Activated CD8-positive, alpha-beta memory T cell treated with anti-CD3 and anti-CD28 coated beads, Interleukin-2, amount 50 U/mL, for 48 hours (primary cell): ENCODE results near the gene SHISAL1.
"Not testable (repeated sequence)": the region's sequence is repeated elsewhere in the genome, so short reads cannot be mapped to it uniquely, and the experiment has no call there.

Source experiments
- DNase-seq: peaks from one replicate; pipeline ENCODE4 v3.0.0-alpha.2; 2020

The SHISAL1 gene

DNA sequence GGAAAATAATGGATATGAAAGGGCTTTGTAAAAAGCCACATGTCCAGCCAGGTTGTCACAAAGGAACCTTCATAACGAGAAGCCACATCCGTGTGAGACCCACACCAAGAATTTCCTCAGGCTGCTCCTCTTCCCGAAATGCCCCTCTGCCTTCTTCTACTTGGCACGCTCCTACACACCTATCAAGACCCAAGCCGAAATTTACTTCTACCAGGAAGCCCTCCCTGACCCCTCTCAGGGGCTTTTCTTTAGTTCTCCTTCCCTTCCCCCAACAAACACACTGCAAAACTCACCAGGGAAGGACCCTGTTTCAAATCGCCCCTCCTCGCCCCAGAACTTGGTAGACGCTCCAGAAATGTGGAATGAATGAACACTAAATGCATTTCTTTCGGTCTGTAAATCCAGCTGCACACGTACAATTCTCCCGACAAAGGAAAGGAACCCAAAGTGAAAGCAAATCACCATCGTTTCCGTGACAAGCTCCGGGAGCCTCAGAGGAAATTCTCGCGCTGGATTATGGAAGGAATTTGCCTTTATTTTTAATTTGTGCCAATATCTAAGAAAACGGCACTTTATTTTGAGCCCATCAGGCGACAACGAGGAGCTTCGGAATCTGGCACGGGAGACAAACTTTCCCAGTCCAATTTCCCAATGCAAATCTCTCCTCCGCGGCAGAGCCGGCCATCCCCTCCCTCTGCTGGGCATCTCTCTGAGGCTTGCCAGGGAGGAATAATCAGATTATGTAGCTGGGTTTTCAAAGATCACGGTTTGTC, 13.2 kb upstream of the SHISAL1 start:
- DNase-seq = no peak

DNA sequence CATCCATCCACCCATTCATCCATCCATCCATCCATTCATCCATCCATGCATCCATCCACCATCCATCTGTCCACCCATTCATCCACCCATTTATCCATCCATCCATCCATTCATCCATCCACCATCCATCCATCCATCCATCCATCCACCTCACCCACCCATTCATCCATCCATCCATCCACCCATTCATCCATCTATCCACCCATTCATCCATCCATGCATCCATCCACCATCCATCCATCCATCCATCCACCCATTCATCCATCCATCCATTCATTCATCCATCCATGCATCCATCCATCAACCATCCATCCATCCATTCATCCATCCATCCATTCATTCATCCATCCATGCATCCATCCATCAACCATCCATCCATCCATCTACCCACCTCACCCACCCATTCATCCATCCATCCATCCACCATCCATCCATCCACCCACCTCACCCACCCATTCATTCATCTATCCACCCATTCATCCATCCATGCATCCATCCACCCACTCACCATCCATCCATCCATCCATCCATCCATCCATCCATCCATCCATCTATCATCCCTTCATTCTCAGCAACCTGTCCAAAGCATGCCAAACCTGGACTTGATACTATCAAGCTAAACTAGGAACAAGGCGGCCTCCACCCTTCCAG, 10.5 kb upstream of the SHISAL1 start:
- DNase-seq = not testable (repeated sequence)

DNA sequence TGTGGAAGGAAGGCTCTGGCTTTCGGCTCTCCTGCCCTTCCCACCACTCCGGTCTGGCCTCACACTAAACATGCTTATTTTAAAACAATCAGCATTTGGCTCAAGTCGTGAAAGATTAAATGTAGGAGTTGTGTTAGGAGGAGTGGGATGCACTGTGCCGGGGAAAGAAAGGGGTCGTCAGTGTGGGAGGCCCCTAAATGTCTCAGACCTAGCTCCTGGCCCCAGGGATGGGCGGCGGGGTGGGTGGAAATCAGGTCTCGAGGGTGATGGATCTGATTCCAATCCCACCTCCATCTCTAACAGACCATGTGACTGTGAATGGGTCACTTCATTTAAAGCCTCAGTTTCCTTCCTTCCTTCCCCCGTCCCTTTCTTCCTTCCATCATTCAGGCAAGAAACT, 6.9 kb upstream of the SHISAL1 start:
- no peak for DNase-seq

DNA sequence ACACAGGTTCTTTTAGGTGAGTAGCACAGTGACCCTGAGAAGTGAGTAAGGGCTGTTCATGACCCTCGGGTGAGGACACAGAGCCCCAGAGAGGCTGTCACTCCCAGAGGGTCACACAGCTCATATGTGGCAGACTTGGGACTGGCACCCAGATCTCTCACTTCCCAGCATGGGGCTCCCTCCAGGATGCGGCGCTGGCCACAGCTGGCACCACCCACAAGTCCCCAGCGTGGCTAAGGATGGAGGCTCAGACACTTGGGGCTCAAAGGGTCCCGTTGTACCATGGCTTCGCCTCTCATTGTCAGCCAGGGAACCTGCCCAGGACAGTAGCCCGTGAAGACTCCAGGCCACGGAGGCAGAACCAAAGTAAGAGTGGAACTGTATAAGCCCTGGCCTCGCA, 6.0 kb upstream of the SHISAL1 start:
- no peak for DNase-seq

DNA sequence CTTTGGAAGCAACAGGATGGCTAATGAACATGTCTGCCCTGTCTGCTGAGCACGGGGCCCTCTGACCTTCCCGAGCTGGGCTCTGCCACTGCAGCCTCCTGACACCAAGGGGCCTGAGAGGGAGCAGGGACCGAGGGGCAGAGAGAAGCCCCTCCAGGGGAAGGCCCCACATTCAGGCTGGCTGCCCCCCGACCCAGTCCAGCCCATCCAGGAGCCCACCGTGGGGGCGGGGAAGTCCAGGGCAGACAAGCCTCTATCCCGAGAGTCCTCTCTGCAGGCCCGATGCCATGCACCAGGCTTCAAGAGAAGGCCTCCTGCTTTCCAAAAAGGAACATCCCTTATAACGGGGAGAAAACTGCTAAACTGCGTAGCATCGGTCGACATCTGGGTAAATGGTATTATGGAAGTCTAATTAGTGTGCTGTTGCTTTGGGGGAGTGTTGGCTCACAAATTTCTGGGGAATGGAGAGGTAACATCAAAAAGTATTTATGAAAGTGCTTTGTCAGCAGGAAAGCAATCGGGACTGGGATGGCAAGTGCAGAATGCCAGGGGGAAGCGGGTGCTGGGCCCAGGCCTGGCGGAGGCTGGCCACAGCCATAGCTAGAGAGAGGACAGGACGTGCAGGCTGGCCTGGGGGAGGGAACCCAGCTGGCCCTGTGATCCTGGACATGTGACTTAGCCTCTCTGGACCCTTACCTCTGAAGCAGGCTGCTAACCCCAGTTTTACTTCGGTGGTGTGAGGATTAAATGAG, 5.3 kb upstream of the SHISAL1 start:
- no peak for DNase-seq

DNA sequence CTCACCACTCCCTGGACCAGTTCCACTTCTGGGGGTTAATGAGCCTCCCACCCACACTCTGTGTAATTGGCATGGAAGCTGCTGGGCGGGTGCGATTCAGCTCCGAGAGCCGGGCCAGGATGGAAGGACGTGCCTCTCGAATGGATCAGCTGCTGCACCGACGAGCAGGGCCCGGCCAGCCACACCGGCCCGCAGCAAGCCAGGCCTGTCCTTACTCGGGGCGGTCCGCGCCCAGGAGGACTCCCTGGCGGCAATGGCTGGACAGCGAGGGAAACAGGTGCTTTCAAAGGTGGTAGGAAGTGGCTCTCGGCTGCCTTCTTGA, 4.3 kb upstream of the SHISAL1 start:
- no peak for DNase-seq

DNA sequence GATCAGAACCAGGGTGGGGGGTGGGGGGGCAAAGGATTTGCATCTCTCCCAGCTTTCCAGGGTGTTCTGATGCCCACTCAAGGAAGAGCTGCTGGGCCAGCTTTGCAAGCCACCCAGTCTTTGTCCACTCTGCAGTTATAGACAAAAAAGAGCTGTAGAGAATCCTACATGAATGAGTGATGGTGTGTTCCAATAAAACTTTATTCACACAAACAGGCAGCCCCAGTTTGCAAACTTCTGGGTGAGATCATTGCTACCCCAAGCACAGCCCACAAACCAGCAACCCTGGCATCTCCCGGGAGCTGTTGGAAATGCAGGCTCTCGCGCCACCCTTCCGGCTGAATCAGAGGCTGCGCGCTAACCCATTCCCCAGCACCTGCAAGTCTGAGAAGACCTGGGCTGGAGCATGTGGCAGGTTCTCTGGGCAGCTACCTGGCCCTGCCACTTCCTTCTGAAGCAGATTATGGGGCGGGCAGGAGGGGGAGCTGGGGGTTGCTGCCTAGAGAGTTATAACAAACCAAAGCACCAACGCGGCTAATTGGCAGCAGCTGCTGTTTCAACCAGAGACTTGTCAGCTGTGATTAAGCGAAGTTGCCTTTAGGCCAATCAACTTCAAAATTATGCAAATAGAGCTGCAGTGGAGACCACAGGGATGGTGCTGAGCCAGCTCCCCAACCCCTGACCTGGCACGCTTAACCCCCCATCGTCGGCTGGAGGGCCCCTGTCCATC, 3.8 kb upstream of the SHISAL1 start:
- no peak for DNase-seq

DNA sequence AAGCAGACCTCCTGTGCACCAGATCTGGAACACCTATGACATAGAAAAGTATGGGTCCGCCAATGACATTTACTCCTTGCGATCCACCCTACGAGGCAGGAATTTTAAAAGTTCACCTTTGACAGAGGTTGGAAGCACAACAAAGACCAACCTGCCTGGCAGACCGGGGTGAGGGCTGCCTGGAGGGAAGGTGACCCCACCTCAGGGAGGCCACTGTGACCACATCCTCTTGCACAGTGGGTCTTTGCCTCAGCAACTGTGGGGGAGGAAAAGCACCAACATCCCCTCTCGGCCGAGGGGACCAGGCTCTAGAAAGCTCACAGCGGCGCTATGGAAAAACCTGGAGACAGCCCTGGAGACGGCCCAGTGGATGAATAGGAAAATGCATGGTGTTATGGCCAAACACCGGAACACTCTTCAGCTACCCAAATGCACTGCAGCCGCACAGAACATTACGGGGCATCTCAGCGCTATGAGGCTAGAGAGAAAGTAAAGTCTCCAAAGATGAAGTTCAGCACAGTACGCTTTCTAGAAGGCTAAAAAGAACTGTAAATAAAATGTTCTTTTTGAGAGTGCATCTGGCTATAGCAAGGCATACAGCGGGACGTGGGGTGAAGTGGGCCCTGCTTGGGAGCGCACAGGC, 1.8 kb upstream of the SHISAL1 start:
- DNase-seq = no peak

DNA sequence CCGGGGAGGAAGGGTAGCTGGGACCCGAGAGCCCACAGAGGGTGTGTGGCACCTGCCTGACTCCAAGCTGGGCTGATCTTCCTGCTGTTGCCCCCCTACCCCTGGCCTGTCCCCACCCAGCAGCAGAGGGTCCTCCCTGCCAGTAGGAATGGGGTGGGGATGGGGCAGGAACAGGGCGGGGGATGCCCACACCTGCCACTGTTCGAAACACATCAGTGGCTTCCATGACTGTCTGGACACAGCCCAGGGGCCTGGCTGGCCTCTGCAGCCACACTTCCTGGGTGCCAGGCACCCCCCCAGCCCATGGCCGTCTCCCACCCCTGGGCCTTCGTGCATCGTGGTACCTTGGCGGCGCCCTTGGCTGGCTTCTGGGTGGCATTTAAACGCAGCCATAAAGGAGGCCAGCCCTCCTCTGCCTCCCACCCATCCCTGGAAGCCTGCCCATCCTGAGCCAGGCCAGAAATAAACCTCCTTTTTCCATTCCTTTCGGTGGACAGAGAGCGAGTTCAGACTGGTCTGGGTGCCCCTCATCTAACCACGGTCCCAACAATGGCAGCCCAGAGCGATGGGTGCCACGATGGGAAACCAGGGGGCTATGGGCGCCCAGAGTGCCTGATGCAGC, 745 bp upstream of the SHISAL1 start:
- no peak for DNase-seq

DNA sequence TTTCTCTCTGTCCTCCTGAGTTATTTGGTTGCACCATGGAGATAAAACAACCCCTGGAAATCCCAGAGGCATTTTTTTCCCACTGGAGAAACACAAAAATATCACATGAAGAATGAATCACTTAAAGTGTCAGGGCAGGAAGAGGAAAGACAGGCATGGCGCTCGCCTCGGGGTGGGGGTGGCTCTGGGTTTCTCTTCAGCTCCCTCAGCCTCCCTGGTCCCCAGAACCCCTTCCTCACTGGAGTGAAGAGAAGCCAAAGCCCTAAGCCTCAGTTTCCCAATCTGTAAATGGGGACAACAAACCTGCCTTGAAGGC, 938 bp downstream of the SHISAL1 start:
- DNase-seq = no peak

DNA sequence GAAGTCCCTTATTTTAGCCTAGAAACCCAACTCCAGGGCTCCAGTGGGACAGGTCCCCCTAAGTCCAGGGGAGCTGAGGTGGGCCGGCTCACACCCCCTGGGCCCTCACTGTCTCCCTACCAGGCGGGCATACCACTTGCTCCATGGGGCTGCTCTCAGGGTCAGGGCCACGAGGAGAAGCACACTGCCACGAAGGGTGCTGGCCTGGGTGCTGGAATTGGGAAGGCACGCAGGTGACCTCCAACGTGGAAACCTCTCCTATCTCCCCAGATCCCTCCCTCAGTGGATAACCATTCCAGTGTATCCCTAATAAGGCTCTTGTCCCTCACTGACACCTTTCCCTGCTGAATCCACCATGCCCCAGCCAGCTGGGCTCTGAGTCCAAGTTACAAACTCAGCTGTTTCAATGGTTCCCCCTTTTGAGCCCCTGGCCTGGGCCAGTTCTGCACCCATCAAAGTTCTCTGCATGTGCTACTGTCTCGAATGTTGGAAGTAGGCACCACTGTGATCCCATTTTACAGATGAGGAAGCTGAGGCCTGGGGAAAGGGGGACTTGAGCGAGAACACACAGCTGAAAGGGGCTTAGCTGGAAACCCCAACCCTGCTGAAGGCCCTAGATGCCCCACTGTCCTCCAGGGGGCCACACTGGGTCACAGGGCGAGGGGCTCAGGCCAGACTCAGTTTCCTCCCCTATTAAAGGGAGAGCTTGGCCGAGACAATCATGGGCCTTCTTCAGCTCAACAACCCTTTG, 1.5 kb downstream of the SHISAL1 start:
- DNase-seq = no peak

DNA sequence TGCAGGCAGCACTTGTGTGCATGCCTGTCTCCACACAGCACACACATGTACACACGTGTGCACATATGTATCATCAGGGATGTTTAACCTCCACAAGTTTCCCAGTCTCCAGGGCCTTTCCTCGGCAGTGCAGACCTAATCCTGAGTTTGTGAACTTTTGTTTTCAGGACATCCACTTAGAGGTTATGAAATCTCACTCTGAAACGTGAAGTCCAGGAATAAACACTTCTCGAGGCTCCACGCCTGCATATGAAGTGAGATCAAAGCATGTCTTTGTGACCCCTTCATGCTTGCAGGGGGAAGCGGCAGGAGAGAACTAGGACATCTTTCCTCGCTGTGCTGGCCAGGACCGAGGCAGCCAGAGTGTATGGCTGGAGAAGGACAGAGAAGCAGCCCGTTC, 3.1 kb downstream of the SHISAL1 start:
- no peak for DNase-seq

DNA sequence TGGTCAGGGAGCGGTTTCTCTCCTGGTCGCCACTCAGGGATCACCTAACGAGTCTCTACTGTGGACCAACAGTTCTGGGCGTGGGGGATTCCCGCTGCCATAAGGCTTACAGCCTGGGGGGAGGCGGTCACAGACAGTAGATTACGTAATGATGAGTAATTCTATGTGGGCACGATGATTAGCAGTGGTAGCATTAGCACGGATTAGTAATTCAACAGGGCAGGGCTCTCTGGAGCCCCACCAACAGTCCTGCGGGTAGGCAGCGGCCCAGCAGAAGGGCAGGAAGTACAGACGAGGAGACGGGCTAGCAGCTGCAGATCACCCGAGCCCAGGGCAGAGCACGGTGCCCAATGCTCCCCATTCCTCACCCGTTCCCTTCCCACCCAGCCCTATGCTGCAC, 3.6 kb downstream of the SHISAL1 start:
- DNase-seq = no peak

DNA sequence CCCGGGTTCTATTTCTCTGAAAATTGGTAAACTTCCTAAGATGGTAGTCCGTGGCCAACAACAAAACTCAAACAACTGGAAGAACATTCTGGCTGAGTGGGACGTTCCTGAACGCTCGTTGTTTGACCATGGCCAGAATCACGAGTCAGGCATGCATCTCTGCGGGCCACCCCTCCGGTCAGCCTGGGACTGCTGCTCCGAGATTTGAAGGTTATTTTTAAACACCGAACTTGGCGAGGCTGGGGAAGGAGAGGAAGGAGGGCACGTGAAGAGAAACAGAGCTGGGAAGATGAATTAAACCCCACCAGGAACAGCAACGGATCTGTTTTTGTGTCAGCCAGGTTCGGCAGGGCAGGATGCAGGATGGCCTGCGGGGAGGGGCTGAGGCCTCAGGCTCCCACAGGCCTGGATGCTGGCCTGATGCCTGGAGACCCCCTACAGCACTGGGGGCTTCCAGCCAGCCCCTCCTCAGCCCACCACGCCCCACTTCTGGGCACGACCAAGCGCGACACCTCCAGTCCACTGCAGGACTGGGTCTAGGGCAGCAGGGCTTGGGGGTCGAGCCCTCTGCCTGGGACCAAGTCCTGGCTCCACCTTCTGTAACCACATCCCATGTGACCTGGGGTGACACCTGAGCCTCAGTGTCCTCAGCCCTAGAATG, 5.1 kb downstream of the SHISAL1 start:
- DNase-seq = no peak

DNA sequence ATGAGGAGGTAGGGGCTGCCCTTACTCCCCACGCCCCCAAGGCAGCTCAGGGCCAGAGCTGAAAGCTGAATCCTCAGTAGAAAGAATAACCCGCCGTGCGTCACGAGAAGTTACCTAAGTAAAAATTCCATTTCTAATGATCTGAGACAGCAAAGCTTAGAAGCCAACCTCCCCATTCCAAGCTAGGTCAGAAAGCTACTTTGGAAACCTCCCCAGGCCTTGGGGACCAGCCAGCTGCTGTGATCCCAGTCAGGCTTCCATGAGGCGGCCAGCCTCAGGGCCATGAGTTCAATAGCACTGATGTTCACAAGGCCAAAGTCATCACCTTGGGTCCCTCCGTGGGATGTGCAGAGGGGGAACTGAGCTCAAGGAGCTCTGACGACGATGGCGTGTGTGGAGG, 6.9 kb downstream of the SHISAL1 start:
- DNase-seq = no peak

DNA sequence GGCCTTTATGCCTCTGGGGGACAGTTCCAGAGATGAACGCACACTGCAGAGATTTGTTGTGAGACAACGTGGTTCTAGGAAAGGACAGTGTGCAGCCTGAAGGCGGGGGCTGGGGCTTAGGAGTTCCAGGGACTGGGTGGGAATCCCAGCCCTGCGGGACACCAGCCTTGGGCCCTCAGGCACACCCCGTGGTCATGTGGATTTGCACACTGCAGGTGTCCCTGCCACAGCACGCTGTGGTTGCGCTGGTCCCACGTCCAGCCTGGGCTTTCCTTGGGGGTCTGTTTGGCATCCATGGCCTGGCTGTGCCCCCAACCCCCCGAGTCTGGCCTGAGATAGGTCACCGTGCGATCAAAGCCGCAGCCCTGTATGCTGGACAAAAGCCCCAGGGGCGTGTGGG, 7.3 kb downstream of the SHISAL1 start:
- DNase-seq = no peak

DNA sequence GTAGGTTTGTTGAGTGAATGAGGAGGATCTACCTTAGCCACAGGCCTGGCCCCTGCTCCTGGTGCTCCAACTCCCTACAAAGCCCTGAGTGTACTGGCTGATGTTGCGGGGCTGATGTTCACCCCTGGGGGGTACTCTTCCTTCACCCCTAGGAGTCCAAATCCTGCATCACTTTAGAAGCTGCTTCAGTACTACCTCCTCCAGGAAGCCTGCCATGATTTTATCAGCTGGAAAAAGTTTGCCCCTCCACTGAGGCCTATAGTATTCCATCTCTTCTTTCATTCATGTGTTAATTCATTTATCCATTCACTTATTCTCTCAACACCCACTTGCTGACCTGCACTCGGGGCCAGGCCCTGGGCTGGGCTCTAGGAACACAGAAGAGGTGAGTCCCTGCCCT, 7.8 kb downstream of the SHISAL1 start:
- DNase-seq = no peak

DNA sequence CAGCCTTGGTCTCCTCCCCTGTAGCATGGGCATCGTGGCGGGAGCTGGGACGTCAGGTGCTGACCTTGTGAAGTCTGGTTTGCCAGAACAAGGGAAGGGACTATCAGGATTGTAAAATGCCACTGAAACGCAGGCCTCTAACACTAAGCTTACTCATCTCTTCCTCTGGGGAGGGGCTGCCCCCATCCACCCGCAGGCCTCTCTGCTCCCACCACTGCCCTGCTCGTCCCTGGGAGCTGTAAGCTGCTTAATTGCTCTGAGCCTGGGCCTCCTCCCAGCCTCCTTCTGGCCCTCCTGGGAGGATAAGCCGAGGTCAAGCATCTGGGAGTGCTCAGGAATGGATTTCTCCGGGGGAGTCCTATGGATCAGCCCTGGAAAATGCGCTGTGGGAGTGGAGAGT, 8.4 kb downstream of the SHISAL1 start:
- no peak for DNase-seq

DNA sequence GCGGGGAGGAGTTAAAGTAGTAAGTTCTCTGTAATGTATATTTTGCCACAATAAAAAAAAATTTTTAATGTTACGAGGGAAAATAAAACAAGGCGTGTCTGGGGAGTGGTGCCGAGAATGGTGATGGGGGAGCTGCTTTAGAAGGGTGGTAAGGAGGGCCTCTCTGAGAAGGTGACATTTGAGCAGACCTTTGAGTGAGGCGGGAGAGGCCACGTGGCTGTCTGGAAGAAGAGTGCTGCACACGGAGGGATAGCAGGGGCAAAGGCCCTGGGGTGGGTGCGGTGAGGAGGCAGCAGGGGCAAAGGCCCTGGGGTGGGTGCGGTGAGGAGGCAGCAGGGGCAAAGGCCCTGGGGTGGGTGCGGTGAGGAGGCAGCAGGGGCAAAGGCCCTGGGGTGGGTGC, 10.4 kb downstream of the SHISAL1 start:
- DNase-seq = not testable (repeated sequence)

DNA sequence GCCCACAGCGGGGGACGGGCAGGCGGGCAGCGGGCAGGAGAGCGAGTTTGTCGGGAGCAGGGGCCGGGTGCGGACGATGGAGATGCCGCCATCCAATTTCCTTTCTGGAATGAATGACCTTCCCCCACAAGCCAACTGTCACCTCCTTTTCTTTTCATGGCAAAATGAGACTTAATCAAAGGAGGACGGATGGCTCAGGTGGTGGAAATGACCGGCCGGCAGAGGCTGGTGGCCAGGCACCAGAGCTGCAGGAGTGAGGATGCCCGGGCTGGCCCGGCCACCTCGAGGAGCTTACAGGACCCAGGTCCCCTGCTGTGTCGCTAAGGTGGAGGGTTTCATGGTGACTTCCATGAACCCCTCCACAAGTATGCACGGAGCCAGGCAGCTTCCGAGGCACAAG, 11.7 kb downstream of the SHISAL1 start:
- no peak for DNase-seq

DNA sequence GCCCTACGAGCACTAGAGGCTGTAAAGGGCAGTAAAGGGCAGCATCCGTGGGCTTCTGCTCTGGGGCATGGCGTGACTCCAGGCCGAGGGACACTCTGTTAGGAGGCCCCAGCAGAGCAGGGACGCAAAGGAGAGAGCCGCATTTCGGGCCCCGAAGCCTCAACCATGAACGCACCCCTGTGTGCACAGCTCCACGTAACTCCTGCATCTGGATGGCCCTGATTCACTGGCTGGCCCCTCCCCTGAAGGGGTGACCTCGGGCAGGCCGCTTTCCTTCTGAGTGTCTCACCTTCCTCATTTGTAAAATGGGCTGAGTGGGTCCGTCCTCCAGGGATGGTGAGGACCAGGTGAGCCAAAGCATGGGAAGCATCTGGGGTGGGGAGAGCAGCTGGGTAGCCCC, 13.6 kb downstream of the SHISAL1 start:
- no peak for DNase-seq
